HepG2 (cell line): ENCODE data around the gene ACSS1. TPM values are rescaled to one million over a fixed set of nuclear protein-coding genes. Genes with fewer than 3 reads are reported as not detected.

Experiments
- ADNP ChIP-seq: sonication (generic); formaldehyde crosslinking; IDR thresholded peaks from 2 replicates; pipeline ENCODE4 v1.4.0; 2020; ENCODE audit warnings: missing genetic modification reagents
- ARID2 ChIP-seq: sonication (generic); formaldehyde crosslinking; IDR thresholded peaks from 2 replicates; pipeline ENCODE4 v1.8.1; 2022; ENCODE audit warnings: mild to moderate bottlenecking, missing genetic modification reagents, borderline replicate concordance
- BCL6 ChIP-seq: IDR thresholded peaks from 2 replicates; pipeline ENCODE4 v1.6.1; 2016; ENCODE audit warnings: missing genetic modification reagents, missing compliant biosample characterization
- CENPT ChIP-seq: sonication (generic); formaldehyde crosslinking; IDR thresholded peaks from 2 replicates; pipeline ENCODE4 v1.8.0; 2022; ENCODE audit warnings: low read depth, mild to moderate bottlenecking, moderate library complexity, missing genetic modification reagents
- EED ChIP-seq: sonication (generic); formaldehyde crosslinking; IDR thresholded peaks from 2 replicates; pipeline ENCODE4 v1.5.0; 2020; ENCODE audit warnings: mild to moderate bottlenecking, missing genetic modification reagents
- MTA1 ChIP-seq: sonication (generic); formaldehyde crosslinking; IDR thresholded peaks from 2 replicates; pipeline ENCODE4 v1.4.0; 2020; ENCODE audit warnings: missing genetic modification reagents, mild to moderate bottlenecking, borderline replicate concordance
- NCOA5 ChIP-seq: sonication (generic); formaldehyde crosslinking; IDR thresholded peaks from 2 replicates; pipeline ENCODE4 v1.4.0; 2020; ENCODE audit warnings: missing genetic modification reagents
- NCOR1 ChIP-seq: fragments of 200-600 bp; sonication (generic); IDR thresholded peaks from 2 replicates; pipeline ENCODE4 v1.7.0; 2017; ENCODE audit warnings: antibody characterized with exemption, low read length, borderline replicate concordance
- NFE2L1 ChIP-seq: sonication (generic); formaldehyde crosslinking; IDR thresholded peaks from 2 replicates; pipeline ENCODE4 v1.4.0; 2020; ENCODE audit warnings: missing genetic modification reagents, mild to moderate bottlenecking, borderline replicate concordance
- NR3C1 ChIP-seq: sonication (generic); formaldehyde crosslinking; IDR thresholded peaks from 2 replicates; pipeline ENCODE4 v1.4.0; 2020; ENCODE audit warnings: missing genetic modification reagents
- POLR2AphosphoS5 ChIP-seq: IDR thresholded peaks from 2 replicates; pipeline ENCODE4 v1.6.1; 2012; ENCODE audit warnings: low read depth, low read length
- PREB ChIP-seq: sonication (generic); formaldehyde crosslinking; IDR thresholded peaks from 2 replicates; pipeline ENCODE4 v1.4.0; 2020; ENCODE audit warnings: missing genetic modification reagents
- THAP9 ChIP-seq: sonication (generic); formaldehyde crosslinking; IDR thresholded peaks from 2 replicates; pipeline ENCODE4; 2020; ENCODE audit warnings: missing genetic modification reagents, mild to moderate bottlenecking, borderline replicate concordance
- TMF1 ChIP-seq: sonication (generic); formaldehyde crosslinking; IDR thresholded peaks from 2 replicates; pipeline ENCODE4 v1.8.1; 2022; ENCODE audit warnings: low read depth, missing genetic modification reagents
- ZBTB7B ChIP-seq: sonication (generic); formaldehyde crosslinking; IDR thresholded peaks from 2 replicates; pipeline ENCODE4 v1.4.0; 2020; ENCODE audit warnings: missing genetic modification reagents
- ZIK1 ChIP-seq: sonication (generic); formaldehyde crosslinking; IDR thresholded peaks from 2 replicates; pipeline ENCODE4 v1.5.0; 2020; ENCODE audit warnings: mild to moderate bottlenecking, low read depth, missing genetic modification reagents, borderline replicate concordance
- ZNF124 ChIP-seq: sonication (generic); formaldehyde crosslinking; IDR thresholded peaks from 2 replicates; pipeline ENCODE4 v1.4.0; 2020; ENCODE audit warnings: missing genetic modification reagents
- ZNF274 ChIP-seq: sonication (generic); formaldehyde crosslinking; IDR thresholded peaks from 2 replicates; pipeline ENCODE4 v1.5.1; 2020; ENCODE audit warnings: mild to moderate bottlenecking, missing genetic modification reagents
- ZNF280B ChIP-seq: sonication (generic); formaldehyde crosslinking; IDR thresholded peaks from 2 replicates; pipeline ENCODE4 v1.5.0; 2020; ENCODE audit warnings: missing genetic modification reagents, mild to moderate bottlenecking, borderline replicate concordance
- ZNF605 ChIP-seq: sonication (generic); formaldehyde crosslinking; IDR thresholded peaks from 2 replicates; pipeline ENCODE4 v1.8.0; 2022; ENCODE audit warnings: mild to moderate bottlenecking, missing genetic modification reagents
- ZNF691 ChIP-seq: sonication (generic); formaldehyde crosslinking; IDR thresholded peaks from 2 replicates; pipeline ENCODE4 v1.4.0; 2020; ENCODE audit warnings: missing genetic modification reagents, low read depth, mild to moderate bottlenecking, borderline replicate concordance
- ZNF772 ChIP-seq: sonication (generic); formaldehyde crosslinking; IDR thresholded peaks from 2 replicates; pipeline ENCODE4 v1.5.0; 2020; ENCODE audit warnings: mild to moderate bottlenecking, missing genetic modification reagents
- ZNF790 ChIP-seq: sonication (generic); formaldehyde crosslinking; IDR thresholded peaks from 2 replicates; pipeline ENCODE4 v1.8.0; 2022; ENCODE audit warnings: missing genetic modification reagents, mild to moderate bottlenecking, borderline replicate concordance
- polyA plus RNA-seq, 8 experiments: library from polyadenylated mRNA; depleted of rRNA in 3 of 8; stranded (reverse) in 7 of 8; unstranded in 1 of 8; fragments of >200 nt; fragmentation: Illumina TruSeq in 4 of 8; extraction: Trizol in 4 of 8; gene quantifications; 2 replicates each; pipeline versions ENCODE4 v1.2.1 to v1.2.3, GENCODE V29; 2011 to 2016; ENCODE audit warnings: low read depth in 4 of 8, missing spikeins in 1 of 8, mixed read lengths in 1 of 8; ENCODE audit not compliant: insufficient read depth in 1 of 8
- total RNA-seq, 5 experiments: library from RNA; depleted of rRNA; stranded (reverse); fragments of >200 nt; fragmentation: Illumina TruSeq; extraction: Trizol; gene quantifications; 2 replicates each; pipeline ENCODE4 v1.2.3, GENCODE V29; 2016; ENCODE audit warnings: low read depth in 1 of 5

ACSS1 gene
- total and polyA plus RNA-seq, 2 of the 13 experiments (the other 11 are each of a cell fraction or from before 2014, with no cell fraction given) = 15.2 to 41.6 TPM

GRCh38 chr20:24991897-24992486 lies 65.9 kb downstream of the ACSS1 start (continued):
- TF ChIP-seq TMF1 (CRISPR knock-in tag) (no peak), POLR2AphosphoS5 (no peak), THAP9 (CRISPR knock-in tag) (no peak), PREB (CRISPR knock-in tag) (0 out of 2 replicates have a peak, but pooled peaks have one; percentile 12), EED (CRISPR knock-in tag) (no peak), ZNF280B (CRISPR knock-in tag) (peak; percentile 16; the same call in 1 of the 2 replicates), ADNP (CRISPR knock-in tag) (no peak), ZIK1 (CRISPR knock-in tag) (no peak), ZNF691 (no peak), NCOR1 (no peak), BCL6 (CRISPR knock-in tag) (peak; percentile 30; the same call in 1 of the 2 replicates), MTA1 (CRISPR knock-in tag) (0 out of 2 replicates have a peak, but pooled peaks have one; percentile 4), ZNF274 (CRISPR knock-in tag) (no peak), ZNF772 (no peak), ZNF790 (peak; percentile 95), ZBTB7B (CRISPR knock-in tag) (no peak; the same call in 1 of the 2 replicates), NR3C1 (CRISPR knock-in tag) (no peak), CENPT (peak; percentile 31; the same call in 1 of the 2 replicates), NCOA5 (CRISPR knock-in tag) (no peak), NFE2L1 (no peak; the same call in 1 of the 2 replicates), ZNF124 (CRISPR knock-in tag) (no peak), ZNF605 (CRISPR knock-in tag) (no peak), ARID2 (CRISPR knock-in tag) (no peak; the same call in 1 of the 2 replicates)
